K562 (cell line): Measurements from ENCODE around the gene NHSL2. TPM values are rescaled to one million over a fixed set of nuclear protein-coding genes. Genes with fewer than 3 reads are reported as not detected.

Experiments used
- CBFA2T2 ChIP-seq: fragments of 450-650 bp; conservative IDR thresholded peaks from 2 replicates; pipeline ENCODE4 v1.6.1; 2017; ENCODE audit warnings: mild to moderate bottlenecking
- CBX8 ChIP-seq: fragments of 200-600 bp; sonication (generic); IDR thresholded peaks from 2 replicates; pipeline ENCODE4 v1.6.1; 2012; ENCODE audit warnings: borderline replicate concordance, mixed run types, low read depth, mild to moderate bottlenecking, moderate library complexity, mixed read lengths, low read length, control low read depth, inconsistent platforms; ENCODE audit not compliant: poor library complexity, severe bottlenecking; ENCODE audit errors: extremely low read depth
- CCNT2 ChIP-seq: IDR thresholded peaks from 2 replicates; pipeline ENCODE4 v1.6.1; 2011; ENCODE audit warnings: borderline replicate concordance, low read depth, mild to moderate bottlenecking, moderate library complexity, mixed read lengths, low read length; ENCODE audit not compliant: insufficient read length; ENCODE audit errors: extremely low read depth
- JUN ChIP-seq, 2 experiments: sonication (generic) in 1 of 2; formaldehyde crosslinking in 1 of 2; IDR thresholded peaks; 2 replicates each; pipeline versions ENCODE4 v1.6.1 to v1.8.0; 2012 to 2022; ENCODE audit warnings: borderline replicate concordance in 2 of 2, mild to moderate bottlenecking in 2 of 2, improper control_type of control experiment in 1 of 2, low read depth in 1 of 2, low read length in 1 of 2, missing genetic modification reagents in 1 of 2
- MED1 ChIP-seq: sonication (generic); formaldehyde crosslinking; IDR thresholded peaks from 2 replicates; pipeline ENCODE4 v1.8.1; 2023; ENCODE audit warnings: missing genetic modification reagents, borderline replicate concordance
- NFYB ChIP-seq: IDR thresholded peaks from 2 replicates; pipeline ENCODE4 v1.6.1; 2011; ENCODE audit warnings: mild to moderate bottlenecking, moderate library complexity; ENCODE audit not compliant: insufficient read length; ENCODE audit errors: extremely low read depth
- SETDB1 ChIP-seq: IDR thresholded peaks from one replicate; pipeline ENCODE4 v1.6.1; 2012; ENCODE audit warnings: low read length, control low read depth, inconsistent platforms
- SRSF3 ChIP-seq: fragments of 200-400 bp; formaldehyde crosslinking; IDR thresholded peaks from 2 replicates; pipeline ENCODE4 v1.6.1; 2016; ENCODE audit warnings: mild to moderate bottlenecking, low read length, moderate library complexity; ENCODE audit not compliant: insufficient read depth
- TBL1XR1 ChIP-seq, 2 experiments: IDR thresholded peaks; 2 replicates each; pipeline ENCODE4 v1.6.1; 2012; ENCODE audit warnings: improper control_type of control experiment in 2 of 2, low read length in 2 of 2, mild to moderate bottlenecking in 1 of 2
- XRCC5 ChIP-seq: fragments of 200-400 bp; formaldehyde crosslinking; IDR thresholded peaks from 2 replicates; pipeline ENCODE4 v1.6.1; 2017; ENCODE audit warnings: low read depth, mild to moderate bottlenecking, low read length
- ZC3H11A ChIP-seq: IDR thresholded peaks from 2 replicates; pipeline ENCODE4 v1.6.1; 2012; ENCODE audit warnings: low read depth, low read length, improper control_type of control experiment
- ZNF695 ChIP-seq: fragments of 450-650 bp; formaldehyde crosslinking; IDR thresholded peaks from 2 replicates; pipeline ENCODE4 v1.4.0; 2020; ENCODE audit warnings: mild to moderate bottlenecking, moderate library complexity
- polyA plus RNA-seq, 8 experiments: library from polyadenylated mRNA; depleted of rRNA in 4 of 8; stranded (reverse) in 5 of 8; unstranded in 3 of 8; fragments of >200 nt; fragmentation: Nextera tagmentation in 2 of 8; fragmentation: Illumina TruSeq in 1 of 8; extraction: Ambion mirVana in 2 of 8; extraction: Trizol in 1 of 8; gene quantifications; 2 replicates each; pipeline versions ENCODE4 v1.2.1 to v1.2.3, GENCODE V29; 2011 to 2014; ENCODE audit warnings: inconsistent platforms in 1 of 8, missing spikeins in 1 of 8
- total RNA-seq, 7 experiments: library from RNA; depleted of rRNA in 6 of 7; stranded (reverse); fragments of >200 nt in 6 of 7; fragmentation: Illumina TruSeq in 2 of 7; extraction: Trizol in 2 of 7; gene quantifications; 2 replicates each; pipeline versions ENCODE4 v1.2.1 to v1.2.3, GENCODE V29; 2011 to 2021; ENCODE audit warnings: low replicate concordance in 1 of 7
- TF ChIP-seq, protein P1 (sequence below): fragments of 450-650 bp; IDR thresholded peaks from 2 replicates; pipeline ENCODE4 v1.7.0; 2016; ENCODE audit warnings: borderline replicate concordance
- TF ChIP-seq, protein P2 (sequence below): fragments of 450-650 bp; conservative IDR thresholded peaks from 2 replicates; pipeline ENCODE4 v1.6.1; 2016; ENCODE audit warnings: missing genetic modification characterization, low read depth, mild to moderate bottlenecking, control low read depth, missing compliant biosample characterization
- TF ChIP-seq, protein P3 (sequence below): sonication (generic); formaldehyde crosslinking; IDR thresholded peaks from 2 replicates; pipeline ENCODE4 v1.8.0; 2022; ENCODE audit warnings: mild to moderate bottlenecking, missing genetic modification reagents
- TF ChIP-seq, protein P4 (sequence below): fragments of 450-650 bp; IDR thresholded peaks from 2 replicates; pipeline ENCODE4 v1.6.1; 2016; ENCODE audit warnings: borderline replicate concordance
- TF ChIP-seq, protein P5 (sequence below): fragments of 200-800 bp; sonication (Bioruptor generic); IDR thresholded peaks from 2 replicates; pipeline ENCODE4 v1.6.1; 2017; ENCODE audit warnings: missing genetic modification characterization, missing compliant biosample characterization

NHSL2 gene
- total and polyA plus RNA-seq, 9 of the 15 experiments (the other 6 are each of a cell fraction or from before 2014, with no cell fraction given), result 0.02 TPM; not detected in 8

DNA sequence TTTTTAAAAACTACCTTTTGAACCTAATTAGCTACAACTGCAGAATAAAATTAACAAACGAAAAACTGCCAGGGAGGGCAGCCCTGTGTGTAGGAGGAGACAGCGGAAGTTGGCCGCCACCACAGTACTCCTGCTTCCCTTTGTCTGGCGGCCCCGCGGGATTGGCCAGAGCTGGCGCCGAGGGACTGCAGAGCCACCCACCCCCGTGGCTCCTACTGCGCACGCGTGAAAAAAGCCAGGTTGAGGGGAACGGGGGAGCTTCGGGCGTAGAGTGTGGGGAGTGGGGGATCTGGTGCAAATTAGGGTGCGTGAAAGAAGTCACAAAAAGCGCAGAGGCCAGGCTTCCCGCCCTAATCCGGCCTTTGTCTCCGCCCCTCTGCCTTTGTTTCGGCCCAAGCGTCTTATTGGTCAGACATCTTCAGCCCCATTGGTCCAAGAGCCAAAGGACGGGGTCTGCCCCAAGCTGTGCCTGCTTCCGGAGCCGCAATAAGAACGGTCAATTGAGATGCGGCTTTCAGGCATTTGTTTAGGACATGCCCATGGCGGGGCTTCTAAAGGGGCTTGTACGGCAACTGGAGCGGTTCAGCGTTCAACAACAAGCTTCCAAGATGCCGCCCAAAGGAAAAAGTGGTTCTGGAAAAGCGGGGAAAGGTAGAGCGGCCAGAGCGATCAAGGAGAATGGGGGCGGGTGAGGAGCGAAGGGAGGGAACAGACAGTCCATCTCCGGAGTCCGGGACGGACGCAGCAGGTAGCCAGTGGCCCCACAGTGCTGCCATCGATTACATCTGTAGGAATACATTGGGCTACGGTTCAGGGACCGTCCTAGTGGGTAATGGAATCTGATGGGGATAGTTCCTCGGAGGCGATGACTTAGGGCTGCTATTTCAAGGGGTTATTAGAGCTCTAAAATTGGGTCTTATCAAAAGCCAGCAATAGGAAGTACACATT lies 270.8 kb downstream of the NHSL2 start, which contains the start of gene PIN4 (continued):
- TF ChIP-seq XRCC5 (no peak), CBX8 (no peak), SRSF3 (no peak), NFYB (peak; percentile 96), MED1 (CRISPR knock-in tag) (no peak), ZNF695 (CRISPR knock-in tag) (no peak), ZC3H11A (no peak), JUN (IDR thresholded peaks at IDR 0.05; ENCODE audit: borderline replicate concordance, low read depth, low read length) (no peak), JUN (CRISPR knock-in tag; IDR thresholded peaks at IDR 0.05; ENCODE audit: borderline replicate concordance) (no peak), SETDB1 (no peak), TBL1XR1 (IDR thresholded peaks at IDR 0.05; ENCODE audit: low read length in 2 of 2) (no peak), CCNT2 (no peak), CBFA2T2 (no peak)
- TF ChIP-seq, protein P1, sequence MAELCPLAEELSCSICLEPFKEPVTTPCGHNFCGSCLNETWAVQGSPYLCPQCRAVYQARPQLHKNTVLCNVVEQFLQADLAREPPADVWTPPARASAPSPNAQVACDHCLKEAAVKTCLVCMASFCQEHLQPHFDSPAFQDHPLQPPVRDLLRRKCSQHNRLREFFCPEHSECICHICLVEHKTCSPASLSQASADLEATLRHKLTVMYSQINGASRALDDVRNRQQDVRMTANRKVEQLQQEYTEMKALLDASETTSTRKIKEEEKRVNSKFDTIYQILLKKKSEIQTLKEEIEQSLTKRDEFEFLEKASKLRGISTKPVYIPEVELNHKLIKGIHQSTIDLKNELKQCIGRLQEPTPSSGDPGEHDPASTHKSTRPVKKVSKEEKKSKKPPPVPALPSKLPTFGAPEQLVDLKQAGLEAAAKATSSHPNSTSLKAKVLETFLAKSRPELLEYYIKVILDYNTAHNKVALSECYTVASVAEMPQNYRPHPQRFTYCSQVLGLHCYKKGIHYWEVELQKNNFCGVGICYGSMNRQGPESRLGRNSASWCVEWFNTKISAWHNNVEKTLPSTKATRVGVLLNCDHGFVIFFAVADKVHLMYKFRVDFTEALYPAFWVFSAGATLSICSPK, result no peak
- TF ChIP-seq, protein P2, sequence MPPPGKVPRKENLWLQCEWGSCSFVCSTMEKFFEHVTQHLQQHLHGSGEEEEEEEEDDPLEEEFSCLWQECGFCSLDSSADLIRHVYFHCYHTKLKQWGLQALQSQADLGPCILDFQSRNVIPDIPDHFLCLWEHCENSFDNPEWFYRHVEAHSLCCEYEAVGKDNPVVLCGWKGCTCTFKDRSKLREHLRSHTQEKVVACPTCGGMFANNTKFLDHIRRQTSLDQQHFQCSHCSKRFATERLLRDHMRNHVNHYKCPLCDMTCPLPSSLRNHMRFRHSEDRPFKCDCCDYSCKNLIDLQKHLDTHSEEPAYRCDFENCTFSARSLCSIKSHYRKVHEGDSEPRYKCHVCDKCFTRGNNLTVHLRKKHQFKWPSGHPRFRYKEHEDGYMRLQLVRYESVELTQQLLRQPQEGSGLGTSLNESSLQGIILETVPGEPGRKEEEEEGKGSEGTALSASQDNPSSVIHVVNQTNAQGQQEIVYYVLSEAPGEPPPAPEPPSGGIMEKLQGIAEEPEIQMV (tag), result no peak
- TF ChIP-seq, protein P3, sequence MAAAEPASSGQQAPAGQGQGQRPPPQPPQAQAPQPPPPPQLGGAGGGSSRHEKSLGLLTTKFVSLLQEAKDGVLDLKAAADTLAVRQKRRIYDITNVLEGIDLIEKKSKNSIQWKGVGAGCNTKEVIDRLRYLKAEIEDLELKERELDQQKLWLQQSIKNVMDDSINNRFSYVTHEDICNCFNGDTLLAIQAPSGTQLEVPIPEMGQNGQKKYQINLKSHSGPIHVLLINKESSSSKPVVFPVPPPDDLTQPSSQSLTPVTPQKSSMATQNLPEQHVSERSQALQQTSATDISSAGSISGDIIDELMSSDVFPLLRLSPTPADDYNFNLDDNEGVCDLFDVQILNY (CRISPR knock-in tag), result no peak
- TF ChIP-seq, protein P4, sequence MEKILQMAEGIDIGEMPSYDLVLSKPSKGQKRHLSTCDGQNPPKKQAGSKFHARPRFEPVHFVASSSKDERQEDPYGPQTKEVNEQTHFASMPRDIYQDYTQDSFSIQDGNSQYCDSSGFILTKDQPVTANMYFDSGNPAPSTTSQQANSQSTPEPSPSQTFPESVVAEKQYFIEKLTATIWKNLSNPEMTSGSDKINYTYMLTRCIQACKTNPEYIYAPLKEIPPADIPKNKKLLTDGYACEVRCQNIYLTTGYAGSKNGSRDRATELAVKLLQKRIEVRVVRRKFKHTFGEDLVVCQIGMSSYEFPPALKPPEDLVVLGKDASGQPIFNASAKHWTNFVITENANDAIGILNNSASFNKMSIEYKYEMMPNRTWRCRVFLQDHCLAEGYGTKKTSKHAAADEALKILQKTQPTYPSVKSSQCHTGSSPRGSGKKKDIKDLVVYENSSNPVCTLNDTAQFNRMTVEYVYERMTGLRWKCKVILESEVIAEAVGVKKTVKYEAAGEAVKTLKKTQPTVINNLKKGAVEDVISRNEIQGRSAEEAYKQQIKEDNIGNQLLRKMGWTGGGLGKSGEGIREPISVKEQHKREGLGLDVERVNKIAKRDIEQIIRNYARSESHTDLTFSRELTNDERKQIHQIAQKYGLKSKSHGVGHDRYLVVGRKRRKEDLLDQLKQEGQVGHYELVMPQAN, result 0 out of 2 replicates have a peak, but pooled peaks have one; percentile 18
- TF ChIP-seq, protein P5, sequence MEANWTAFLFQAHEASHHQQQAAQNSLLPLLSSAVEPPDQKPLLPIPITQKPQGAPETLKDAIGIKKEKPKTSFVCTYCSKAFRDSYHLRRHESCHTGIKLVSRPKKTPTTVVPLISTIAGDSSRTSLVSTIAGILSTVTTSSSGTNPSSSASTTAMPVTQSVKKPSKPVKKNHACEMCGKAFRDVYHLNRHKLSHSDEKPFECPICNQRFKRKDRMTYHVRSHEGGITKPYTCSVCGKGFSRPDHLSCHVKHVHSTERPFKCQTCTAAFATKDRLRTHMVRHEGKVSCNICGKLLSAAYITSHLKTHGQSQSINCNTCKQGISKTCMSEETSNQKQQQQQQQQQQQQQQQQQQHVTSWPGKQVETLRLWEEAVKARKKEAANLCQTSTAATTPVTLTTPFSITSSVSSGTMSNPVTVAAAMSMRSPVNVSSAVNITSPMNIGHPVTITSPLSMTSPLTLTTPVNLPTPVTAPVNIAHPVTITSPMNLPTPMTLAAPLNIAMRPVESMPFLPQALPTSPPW, result peak; percentile 77
